Measurements from ENCODE around the gene MAN1B1.
"Not testable (repeated sequence)": the region's sequence is repeated elsewhere in the genome, so short reads cannot be mapped to it uniquely, and the experiment has no call there.

MAN1B1 gene

GRCh38 chr9:137130176-137130755 is 43.5 kb downstream of the MAN1B1 start:
- DNase-seq, result peak; percentile 41

- DNase-seq, result no peak
These were observed 47.4 kb downstream of the MAN1B1 start for GRCh38 chr9:137134191-137134590.

GRCh38 chr9:137135154-137135553 is 48.4 kb downstream of the MAN1B1 start:
- DNase-seq, result not testable (repeated sequence)

GRCh38 chr9:137136261-137136880 is 49.6 kb downstream of the MAN1B1 start:
- DNase-seq, result no peak

GRCh38 chr9:137136881-137137607 is 50.3 kb downstream of the MAN1B1 start:
- DNase-seq, result peak; percentile 36

GRCh38 chr9:137138058-137138721 is 51.4 kb downstream of the MAN1B1 start:
- peak; percentile 66 for DNase-seq

GRCh38 chr9:137138722-137139467 is 52.1 kb downstream of the MAN1B1 start, which contains the start of gene GRIN1:
Gene GRIN1 (plus strand): TSS chr9:137139154. CDS start chr9:137139487, 333 bp downstream.
- DNase-seq, result no peak

- DNase-seq, result peak; percentile 25
These were observed 52.8 kb downstream of the MAN1B1 start for GRCh38 chr9:137139468-137140150.

GRCh38 chr9:137140151-137141012 is 53.6 kb downstream of the MAN1B1 start:
- DNase-seq, result no peak

- no peak for DNase-seq
These were observed 54.4 kb downstream of the MAN1B1 start for GRCh38 chr9:137141050-137141810.

GRCh38 chr9:137141976-137142936 is 55.5 kb downstream of the MAN1B1 start:
- DNase-seq, result no peak

- DNase-seq, result no peak
These were observed 56.7 kb downstream of the MAN1B1 start for GRCh38 chr9:137143459-137143858.

- DNase-seq, result no peak
These were observed 59.1 kb downstream of the MAN1B1 start for GRCh38 chr9:137145731-137146526.

- DNase-seq, result no peak
These were observed 59.7 kb downstream of the MAN1B1 start for GRCh38 chr9:137146527-137146918.

GRCh38 chr9:137147091-137147792 is 60.5 kb downstream of the MAN1B1 start:
- no peak for DNase-seq

GRCh38 chr9:137147793-137148160 is 61.0 kb downstream of the MAN1B1 start:
- DNase-seq, result no peak

GRCh38 chr9:137148242-137148641 is 61.5 kb downstream of the MAN1B1 start:
- no peak for DNase-seq

GRCh38 chr9:137148661-137149060 is 61.9 kb downstream of the MAN1B1 start:
- no peak for DNase-seq
